HCT116 (cell line): ENCODE measurements around the gene ESPNL. TPM values are rescaled to one million over a fixed set of nuclear protein-coding genes. Genes with fewer than 3 reads are reported as not detected.

Experiments used
- ATAC-seq: fragments of 200-7000 bp; cut with Tn5 transposase; 2 replicates; pipeline ENCODE4 v1.9.1; 2020; ENCODE audit warnings: mild to moderate bottlenecking, moderate library complexity
- BruUV-seq: library from RNA; stranded (reverse); fragments of 400-500 nt; replicated peaks from 2 replicates; lab custom pipeline; 2021; lab: Mats Ljungman, UMichigan
- CTCF ChIA-PET: fragments of 300-600 bp; sonication (Branson Sonifier 250); formaldehyde crosslinking; loops from one replicate; lab custom pipeline; 2021; ENCODE audit warnings: antibody characterized with exemption; lab: Charles Lee
- POLR2A ChIA-PET: fragments of 300-600, 350-600 bp; sonication (Branson Sonifier 250); formaldehyde crosslinking; loops from one replicate; lab custom pipeline; 2021; ENCODE audit warnings: antibody characterized with exemption; lab: Charles Lee
- RAD21 ChIA-PET, 2 experiments: fragments of 300-600 bp; sonication (Branson Sonifier 250); formaldehyde crosslinking; loops; one replicate each; lab custom pipeline; 2023; ENCODE audit warnings: low total read pairs in 2 of 2; ENCODE audit not compliant: uncharacterized antibody in 2 of 2, unreplicated experiment in 2 of 2, low non-redundant PET in 1 of 2; lab: Charles Lee
- DNase-seq: peaks from one replicate; pipeline ENCODE4 v3.0.0-alpha.2; 2010; ENCODE audit warnings: low read depth, low spot score
- H2AFZ ChIP-seq: fragments of 200-600 bp; shearing (Covaris generic), sonication (generic); 2 replicates; pipeline ENCODE4 v1.6.1; 2017; ENCODE audit warnings: low read depth, mixed run types, mixed read lengths, antibody characterized with exemption, low read length; ENCODE audit not compliant: poor library complexity, severe bottlenecking
- H3K27ac ChIP-seq: 2 replicates; pipeline ENCODE4 v1.5.1; 2012; ENCODE audit warnings: low read depth, low read length
- H3K27me3 ChIP-seq: fragments of 200-600 bp; sonication (generic); 2 replicates; pipeline ENCODE4 v1.6.1; 2016; ENCODE audit warnings: mixed run types, low read length, mixed read lengths; ENCODE audit not compliant: insufficient read depth
- H3K36me3 ChIP-seq, 2 experiments: fragments of 200-500 bp in 1 of 2; fragments of 200-600 bp in 1 of 2; sonication (Bioruptor generic) in 1 of 2; sonication (generic) in 1 of 2; 2 replicates each; pipeline versions ENCODE4 v1.5.1 to v1.6.1; 2014 to 2016; ENCODE audit warnings: low read length in 2 of 2, inconsistent platforms in 1 of 2, mixed read lengths in 1 of 2, mixed run types in 1 of 2; ENCODE audit not compliant: insufficient read depth in 2 of 2, control insufficient read depth in 1 of 2
- H3K4me1 ChIP-seq, 2 experiments: fragments of 200-600 bp in 1 of 2; sonication (generic) in 1 of 2; 2 replicates each; pipeline versions ENCODE4 v1.5.1 to v1.6.1; 2012 to 2017; ENCODE audit warnings: low read length in 2 of 2, inconsistent platforms in 1 of 2, mild to moderate bottlenecking in 1 of 2, mixed read lengths in 1 of 2, mixed run types in 1 of 2, moderate library complexity in 1 of 2; ENCODE audit not compliant: insufficient read depth in 2 of 2, control insufficient read depth in 1 of 2
- H3K4me2 ChIP-seq: fragments of 200-600 bp; sonication (generic); 2 replicates; pipeline ENCODE4 v1.6.1; 2017; ENCODE audit warnings: mixed run types, low read length, mixed read lengths
- H3K4me3 ChIP-seq, 2 experiments: fragments of 200-600 bp in 1 of 2; sonication (generic) in 1 of 2; replicated peaks in 1 of 2; 2 replicates each; pipeline ENCODE4 v1.5.1; 2011 to 2016; ENCODE audit warnings: low read length in 2 of 2, control low read depth in 1 of 2, low read depth in 1 of 2, mild to moderate bottlenecking in 1 of 2, mixed read lengths in 1 of 2, mixed run types in 1 of 2
- H3K79me2 ChIP-seq: fragments of 200-600 bp; sonication (generic); 2 replicates; pipeline ENCODE4 v1.6.1; 2017; ENCODE audit warnings: mild to moderate bottlenecking, mixed run types, low read length, moderate library complexity, mixed read lengths; ENCODE audit not compliant: insufficient read depth
- H3K9ac ChIP-seq: fragments of 200-600 bp; sonication (generic); 2 replicates; pipeline ENCODE4 v1.6.1; 2016; ENCODE audit warnings: low read length, mixed read lengths
- H3K9me2 ChIP-seq: fragments of 200-600 bp; sonication (generic), shearing (Covaris generic); 2 replicates; pipeline ENCODE4 v1.6.1; 2017; ENCODE audit warnings: mixed run types, mild to moderate bottlenecking, moderate library complexity; ENCODE audit not compliant: insufficient read depth
- H3K9me3 ChIP-seq, 2 experiments: fragments of 200-500 bp in 1 of 2; fragments of 200-600 bp in 1 of 2; sonication (Bioruptor generic) in 1 of 2; sonication (generic) in 1 of 2; 2 replicates each; pipeline ENCODE4 v1.6.1; 2014 to 2017; ENCODE audit warnings: low read length in 2 of 2, mixed read lengths in 2 of 2, inconsistent platforms in 1 of 2, low read depth in 1 of 2, mild to moderate bottlenecking in 1 of 2, mixed run types in 1 of 2, moderate library complexity in 1 of 2; ENCODE audit not compliant: control insufficient read depth in 1 of 2, insufficient read depth in 1 of 2
- H4K20me1 ChIP-seq: fragments of 200-600 bp; sonication (generic), shearing (Covaris generic); 2 replicates; pipeline ENCODE4 v1.6.1; 2017; ENCODE audit warnings: mixed run types, mild to moderate bottlenecking, moderate library complexity; ENCODE audit not compliant: insufficient read depth
- CBX3 ChIP-seq: IDR thresholded peaks from 2 replicates; pipeline ENCODE4 v1.6.1; 2012; ENCODE audit warnings: low read depth
- EGR1 ChIP-seq: IDR thresholded peaks from 2 replicates; pipeline ENCODE4 v1.6.1; 2012; ENCODE audit warnings: low read depth
- ELF1 ChIP-seq: IDR thresholded peaks from 2 replicates; pipeline ENCODE4 v1.6.1; 2012; ENCODE audit warnings: low read depth, borderline replicate concordance
- EZH2 ChIP-seq: fragments of 200-600 bp; sonication (generic); IDR thresholded peaks from 2 replicates; pipeline ENCODE4 v1.6.1; 2017; ENCODE audit warnings: antibody characterized with exemption, mixed run types
- EZH2phosphoT487 ChIP-seq: fragments of 200-600 bp; IDR thresholded peaks from 2 replicates; pipeline ENCODE4 v1.6.1; 2018; ENCODE audit warnings: antibody characterized with exemption, borderline replicate concordance
- POLR2AphosphoS5 ChIP-seq: IDR thresholded peaks from 2 replicates; pipeline ENCODE4 v1.6.1; 2011; ENCODE audit warnings: mild to moderate bottlenecking, low read depth, low read length, moderate library complexity
- RAD21 ChIP-seq: IDR thresholded peaks from 2 replicates; pipeline ENCODE4 v1.6.1; 2012; ENCODE audit warnings: low read depth, mild to moderate bottlenecking
- SIN3A ChIP-seq: IDR thresholded peaks from 2 replicates; pipeline ENCODE4 v1.6.1; 2012; ENCODE audit warnings: low read depth
- SP1 ChIP-seq: IDR thresholded peaks from 2 replicates; pipeline ENCODE4 v1.6.1; 2012; ENCODE audit warnings: low read depth
- SRF ChIP-seq: IDR thresholded peaks from 2 replicates; pipeline ENCODE4 v1.6.1; 2012; ENCODE audit warnings: low read depth
- ZNF274 ChIP-seq: fragments of 200-500 bp; sonication (Bioruptor generic); IDR thresholded peaks from 2 replicates; pipeline ENCODE4 v1.6.1; 2014; ENCODE audit warnings: mild to moderate bottlenecking, low read depth, low read length, inconsistent platforms
- intact Hi-C: fragments of 100-400 bp; cut with micrococcal nuclease; formaldehyde crosslinking; loops from 2 replicates; pipeline ENCODE4 v1.10.0; 2022
- total RNA-seq: library from RNA; stranded (reverse); gene quantifications from one replicate; pipeline ENCODE4 v1.2.1, GENCODE V29; 2021; ENCODE audit not compliant: unreplicated experiment
- TF ChIP-seq, protein P1 (sequence below): IDR thresholded peaks from 2 replicates; pipeline ENCODE4 v1.6.1; 2012; ENCODE audit warnings: low read depth
- TF ChIP-seq, protein P2 (sequence below): IDR thresholded peaks from 2 replicates; pipeline ENCODE4 v1.6.1; 2012
- TF ChIP-seq, protein P3 (sequence below): IDR thresholded peaks from 2 replicates; pipeline ENCODE4 v1.6.1; 2011; ENCODE audit warnings: mild to moderate bottlenecking, low read length, moderate library complexity; ENCODE audit not compliant: insufficient replicate concordance; ENCODE audit errors: extremely low read depth

ESPNL gene
- total RNA-seq, 1 experiment from 2014 or later: 0.22 TPM

DNA sequence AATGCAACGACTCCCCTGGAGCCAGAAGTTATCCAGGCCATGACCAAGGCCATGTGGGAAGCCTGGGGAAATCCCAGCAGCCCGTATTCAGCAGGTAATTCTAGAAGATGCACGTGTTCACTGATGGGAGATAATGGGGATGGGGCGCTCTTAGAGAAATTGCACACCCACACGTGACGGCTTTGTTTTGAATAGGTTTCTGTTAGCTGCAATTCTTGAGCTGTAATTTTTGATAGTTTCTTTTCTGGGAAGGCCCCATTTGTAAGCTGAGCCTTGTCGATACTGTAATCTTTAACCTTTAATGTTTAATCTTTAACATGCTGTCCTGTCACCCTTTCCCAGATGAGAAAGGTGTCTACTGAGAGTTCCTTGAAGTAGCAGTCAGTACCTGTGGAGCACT lies 35.8 kb upstream of the ESPNL start (continued):
- TF ChIP-seq, protein P1, sequence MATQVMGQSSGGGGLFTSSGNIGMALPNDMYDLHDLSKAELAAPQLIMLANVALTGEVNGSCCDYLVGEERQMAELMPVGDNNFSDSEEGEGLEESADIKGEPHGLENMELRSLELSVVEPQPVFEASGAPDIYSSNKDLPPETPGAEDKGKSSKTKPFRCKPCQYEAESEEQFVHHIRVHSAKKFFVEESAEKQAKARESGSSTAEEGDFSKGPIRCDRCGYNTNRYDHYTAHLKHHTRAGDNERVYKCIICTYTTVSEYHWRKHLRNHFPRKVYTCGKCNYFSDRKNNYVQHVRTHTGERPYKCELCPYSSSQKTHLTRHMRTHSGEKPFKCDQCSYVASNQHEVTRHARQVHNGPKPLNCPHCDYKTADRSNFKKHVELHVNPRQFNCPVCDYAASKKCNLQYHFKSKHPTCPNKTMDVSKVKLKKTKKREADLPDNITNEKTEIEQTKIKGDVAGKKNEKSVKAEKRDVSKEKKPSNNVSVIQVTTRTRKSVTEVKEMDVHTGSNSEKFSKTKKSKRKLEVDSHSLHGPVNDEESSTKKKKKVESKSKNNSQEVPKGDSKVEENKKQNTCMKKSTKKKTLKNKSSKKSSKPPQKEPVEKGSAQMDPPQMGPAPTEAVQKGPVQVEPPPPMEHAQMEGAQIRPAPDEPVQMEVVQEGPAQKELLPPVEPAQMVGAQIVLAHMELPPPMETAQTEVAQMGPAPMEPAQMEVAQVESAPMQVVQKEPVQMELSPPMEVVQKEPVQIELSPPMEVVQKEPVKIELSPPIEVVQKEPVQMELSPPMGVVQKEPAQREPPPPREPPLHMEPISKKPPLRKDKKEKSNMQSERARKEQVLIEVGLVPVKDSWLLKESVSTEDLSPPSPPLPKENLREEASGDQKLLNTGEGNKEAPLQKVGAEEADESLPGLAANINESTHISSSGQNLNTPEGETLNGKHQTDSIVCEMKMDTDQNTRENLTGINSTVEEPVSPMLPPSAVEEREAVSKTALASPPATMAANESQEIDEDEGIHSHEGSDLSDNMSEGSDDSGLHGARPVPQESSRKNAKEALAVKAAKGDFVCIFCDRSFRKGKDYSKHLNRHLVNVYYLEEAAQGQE: no peak
- no peak for TF ChIP-seq SRF

DNA sequence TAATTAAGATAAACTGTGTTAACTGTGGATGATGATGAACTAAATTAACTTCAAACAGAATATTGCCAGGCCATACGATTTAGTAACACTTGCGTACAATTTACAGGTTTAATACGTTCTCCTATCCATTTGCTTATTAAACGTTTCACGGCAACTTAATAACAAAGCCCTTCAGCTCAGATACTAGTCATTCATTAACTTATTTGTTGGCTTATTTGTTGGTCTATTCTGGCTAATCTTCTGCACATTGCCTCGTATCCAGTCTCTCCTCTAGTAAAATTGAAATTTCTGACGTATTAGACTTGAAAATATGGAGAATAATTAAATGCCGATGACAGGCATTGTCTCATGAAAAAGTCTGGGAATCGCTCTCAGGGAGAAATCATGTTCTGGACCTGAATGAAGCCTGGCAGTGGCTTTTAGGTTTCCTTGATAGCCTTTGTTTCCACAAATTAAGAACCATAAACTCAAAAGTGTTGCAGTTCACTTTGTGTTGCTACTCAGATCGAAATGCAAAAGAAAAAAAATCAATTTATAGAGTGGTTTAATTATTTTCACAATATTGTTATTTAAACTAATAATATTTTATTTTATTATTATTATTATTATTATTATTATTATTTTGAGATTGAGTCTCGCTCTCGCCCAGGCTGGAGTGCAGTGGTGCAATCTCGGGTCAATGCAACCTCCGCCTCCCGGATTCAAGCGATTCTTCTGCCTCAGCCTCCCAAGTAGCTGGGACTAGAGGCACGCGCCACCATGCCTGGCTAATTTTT lies 34.9 kb upstream of the ESPNL start:
- no peak overlapping the region for H3K4me3 ChIP-seq
- no peaks in the 10 kb centered on the region for H3K9me2 ChIP-seq
- H3K79me2 ChIP-seq: peaks cover 40% of the 10 kb centered on the region
- peaks cover 3 to 13% of the 10 kb centered on the region in 2 experiments; a peak in 2 of 4 replicates for H3K4me1 ChIP-seq
- ATAC-seq (no peak), DNase-seq (no peak)
- no peak overlapping the region for H3K27ac ChIP-seq
- no TSS peak for BruUV-seq
- ChIA-PET CTCF (no interaction called here), RAD21 (no interaction called here), POLR2A (interaction anchor here (1.0 kb wide), 1 partner anchor 33 kb away, joined by 3 read pairs; no protein-coding TSS in a partner anchor)
- intact Hi-C loops: no loop called here
- no peaks in the 10 kb centered on the region for H3K27me3 ChIP-seq
- no peak overlapping the region for H3K9ac ChIP-seq
- H2AFZ ChIP-seq: no peak overlapping the region
- H3K36me3 ChIP-seq: peaks cover 13 to 43% of the 10 kb centered on the region in 2 experiments; a peak in 3 of 4 replicates
- no peaks in the 10 kb centered on the region for H3K9me3 ChIP-seq
- H3K4me2 ChIP-seq: no peak overlapping the region
- no peaks in the 10 kb centered on the region for H4K20me1 ChIP-seq
- TF ChIP-seq EGR1 (no peak), SIN3A (no peak), EZH2 (no peak), ZNF274 (no peak), CBX3 (no peak), SP1 (no peak), POLR2AphosphoS5 (no peak), ELF1 (no peak), RAD21 (no peak), SRF (no peak), EZH2phosphoT487 (no peak)
- TF ChIP-seq, protein P2, sequence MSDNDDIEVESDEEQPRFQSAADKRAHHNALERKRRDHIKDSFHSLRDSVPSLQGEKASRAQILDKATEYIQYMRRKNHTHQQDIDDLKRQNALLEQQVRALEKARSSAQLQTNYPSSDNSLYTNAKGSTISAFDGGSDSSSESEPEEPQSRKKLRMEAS: no peak
- TF ChIP-seq, protein P3, sequence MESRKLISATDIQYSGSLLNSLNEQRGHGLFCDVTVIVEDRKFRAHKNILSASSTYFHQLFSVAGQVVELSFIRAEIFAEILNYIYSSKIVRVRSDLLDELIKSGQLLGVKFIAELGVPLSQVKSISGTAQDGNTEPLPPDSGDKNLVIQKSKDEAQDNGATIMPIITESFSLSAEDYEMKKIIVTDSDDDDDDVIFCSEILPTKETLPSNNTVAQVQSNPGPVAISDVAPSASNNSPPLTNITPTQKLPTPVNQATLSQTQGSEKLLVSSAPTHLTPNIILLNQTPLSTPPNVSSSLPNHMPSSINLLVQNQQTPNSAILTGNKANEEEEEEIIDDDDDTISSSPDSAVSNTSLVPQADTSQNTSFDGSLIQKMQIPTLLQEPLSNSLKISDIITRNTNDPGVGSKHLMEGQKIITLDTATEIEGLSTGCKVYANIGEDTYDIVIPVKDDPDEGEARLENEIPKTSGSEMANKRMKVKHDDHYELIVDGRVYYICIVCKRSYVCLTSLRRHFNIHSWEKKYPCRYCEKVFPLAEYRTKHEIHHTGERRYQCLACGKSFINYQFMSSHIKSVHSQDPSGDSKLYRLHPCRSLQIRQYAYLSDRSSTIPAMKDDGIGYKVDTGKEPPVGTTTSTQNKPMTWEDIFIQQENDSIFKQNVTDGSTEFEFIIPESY: no peak
